Calu3 (cell line): Measurements from ENCODE around the gene AMBRA1. TPM values are rescaled to one million over a fixed set of nuclear protein-coding genes. Genes with fewer than 3 reads are reported as not detected.
A peak's percentile ranks its signal among the peaks of the same experiment; 100 is the strongest.

Experiments used
- BruUV-seq: library from RNA; stranded (reverse); fragments of 400-500 nt; replicated peaks from 2 replicates; lab custom pipeline; 2021; lab: Mats Ljungman, UMichigan
- CTCF ChIA-PET: fragments of 300-600 bp; sonication (Branson Sonifier 250); formaldehyde crosslinking; loops from one replicate; lab custom pipeline; 2022; ENCODE audit warnings: antibody characterized with exemption; lab: Charles Lee
- DNase-seq: peaks from one replicate; pipeline ENCODE4 v3.0.0; 2022
- H3K27ac Mint-ChIP-seq: one replicate; pipeline ENCODE4 v1.8.0; 2022; ENCODE audit warnings: mixed read lengths; ENCODE audit not compliant: unreplicated experiment
- H3K27me3 Mint-ChIP-seq: one replicate; pipeline ENCODE4 v1.8.0; 2022; ENCODE audit warnings: mixed read lengths; ENCODE audit not compliant: unreplicated experiment
- H3K36me3 Mint-ChIP-seq: one replicate; pipeline ENCODE4 v1.8.0; 2022; ENCODE audit warnings: mild to moderate bottlenecking, moderate library complexity, mixed read lengths; ENCODE audit not compliant: insufficient read depth, unreplicated experiment
- H3K4me1 Mint-ChIP-seq: one replicate; pipeline ENCODE4 v1.8.0; 2022; ENCODE audit warnings: mild to moderate bottlenecking, low read depth, mixed read lengths; ENCODE audit not compliant: unreplicated experiment
- H3K4me3 Mint-ChIP-seq: one replicate; pipeline ENCODE4 v1.8.0; 2022; ENCODE audit warnings: mild to moderate bottlenecking, low read depth, moderate library complexity, mixed read lengths; ENCODE audit not compliant: unreplicated experiment
- H3K9me3 Mint-ChIP-seq: one replicate; pipeline ENCODE4 v1.8.0; 2022; ENCODE audit warnings: low read depth, mixed read lengths; ENCODE audit not compliant: unreplicated experiment
- CTCF ChIP-seq: fragments of 200-600 bp; IDR thresholded peaks from one replicate; pipeline ENCODE4 v1.8.0; 2022; ENCODE audit warnings: antibody characterized with exemption; ENCODE audit not compliant: unreplicated experiment
- intact Hi-C: fragments of 100-400 bp; cut with micrococcal nuclease; formaldehyde crosslinking; loops from one replicate; pipeline ENCODE4 v1.10.0; 2022; ENCODE audit not compliant: unreplicated experiment
- microRNA-seq: library from miRNA; unstranded; fragments of <30 nt; microRNA quantifications from one replicate; pipeline ENCODE4 v1.2.0, GENCODE V29; 2022
- total RNA-seq: library from RNA; stranded (reverse); gene quantifications from 2 replicates; pipeline ENCODE4 v1.2.3, GENCODE V29; 2022

AMBRA1 gene
- total RNA-seq, 1 experiment from 2014 or later: 35.0 TPM

DNA sequence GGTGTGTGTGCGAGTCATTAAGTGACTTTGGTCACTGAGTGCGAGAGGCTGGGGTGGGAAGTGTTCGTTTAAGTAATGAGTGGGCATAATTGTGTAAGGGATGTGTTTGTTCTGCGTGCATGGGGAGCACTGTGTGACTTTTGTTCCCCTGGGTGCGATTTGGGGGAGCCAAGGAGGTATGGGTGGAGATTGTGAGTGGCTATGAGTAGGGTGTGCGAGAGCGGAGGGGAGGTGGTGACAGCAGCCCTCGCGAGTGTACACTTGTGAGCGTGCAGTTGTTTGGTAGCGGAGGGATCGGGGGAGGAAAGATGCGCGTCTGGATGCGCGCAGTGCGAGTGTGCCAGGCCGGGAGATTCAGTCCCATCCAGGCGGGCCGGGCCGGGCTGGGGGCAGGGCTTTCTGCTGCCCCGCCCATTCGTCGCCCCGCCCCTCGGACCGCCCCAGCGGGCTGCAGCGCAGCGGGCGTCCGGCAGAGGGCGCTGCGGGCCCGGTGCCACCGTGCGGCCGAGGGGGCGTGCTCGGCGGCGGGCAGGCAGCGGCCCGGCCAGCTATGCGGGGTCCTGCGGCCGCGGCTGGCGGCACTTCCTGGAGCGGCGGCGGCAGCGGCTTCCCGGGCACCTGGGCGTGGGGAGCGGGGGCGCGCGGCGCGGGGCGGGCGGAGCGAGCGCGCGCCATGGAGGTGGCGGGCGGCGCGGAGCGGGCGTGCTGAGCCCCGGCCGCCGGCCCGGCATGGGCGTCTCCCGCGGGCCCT is 246.8 kb downstream of the AMBRA1 start, which contains the start of gene DGKZ:
Gene DGKZ, plus strand, starts transcription at position 578 of the 751 bp plus-strand sequence. CDS start 197 bp downstream, outside the sequence.
- intact Hi-C loops: no loop called here
- Mint-ChIP-seq H3K4me3 (peak within 1 kb of the TSS; percentile 50), H3K36me3 (peaks cover 23% of the 10 kb centered on the region), H3K27ac (peak within 1 kb of the TSS; percentile 44), H3K4me1 (peaks cover 20% of the 10 kb centered on the region), H3K27me3 (peaks cover 53% of the 10 kb centered on the region), H3K9me3 (no peaks in the 10 kb centered on the region)
- peak; percentile 95 for DNase-seq
- CTCF ChIA-PET: interaction anchor here (0.6 to 1.6 kb wide), 2 partner anchors 16 to 43 kb away, joined by 3 read pairs; no protein-coding TSS in a partner anchor
- TF ChIP-seq CTCF: peak; percentile 72
- BruUV-seq: no TSS peak

Small RNA genes within 50 kb of the gene (microRNA-seq; reads per million reads assigned to microRNA genes)
- not detected for gene MIR3160-1
- gene MIR3160-2: not detected
- 1.4 reads per million for gene MIR4688

Other genes starting within 250 kb of the AMBRA1 start
- 38.0 and 40.2 TPM in 2 replicates for gene DGKZ, start 246.6 kb downstream of the AMBRA1 start, total RNA-seq
- gene MDK, start 212.4 kb downstream of the AMBRA1 start, total RNA-seq: 74.9 and 139 TPM in 2 replicates
- gene CHRM4, start 202.2 kb downstream of the AMBRA1 start, total RNA-seq: not detected in 2 replicates
- gene HARBI1, start 23.2 kb upstream of the AMBRA1 start, total RNA-seq: 8.2 and 10.1 TPM in 2 replicates
- gene ATG13, start 23.5 kb upstream of the AMBRA1 start, total RNA-seq: 53.2 and 57.1 TPM in 2 replicates
- 65.4 and 81.6 TPM in 2 replicates for gene ARHGAP1, start 106.6 kb upstream of the AMBRA1 start, total RNA-seq
- 14.8 and 15.5 TPM in 2 replicates for gene ZNF408, start 107.0 kb upstream of the AMBRA1 start, total RNA-seq
- not detected in 2 replicates for gene F2, start 125.2 kb upstream of the AMBRA1 start, total RNA-seq